B cell (primary cell): ENCODE results near the gene CDS1. TPM values are rescaled to one million over a fixed set of nuclear protein-coding genes. Genes with fewer than 3 reads are reported as not detected.

Experiments used
- ATAC-seq: fragments of 200-7000 bp; cut with Tn5 transposase; one replicate; pipeline ENCODE4 v1.10.0; 2021; ENCODE audit warnings: low read depth, mild to moderate bottlenecking, moderate number of reproducible peaks, moderate library complexity
- CTCF ChIA-PET: fragments of 350-600 bp; sonication (Branson Sonifier 250); formaldehyde crosslinking; loops from one replicate; lab custom pipeline; 2021; ENCODE audit warnings: antibody characterized with exemption, inconsistent platforms; lab: Charles Lee
- POLR2A ChIA-PET: fragments of 350-600 bp; sonication (Branson Sonifier 250); formaldehyde crosslinking; loops from one replicate; lab custom pipeline; 2021; ENCODE audit warnings: antibody characterized with exemption; lab: Charles Lee
- DNase-seq: peaks from one replicate; pipeline ENCODE4 v3.0.0; 2013
- H2AFZ ChIP-seq: 2 replicates; pipeline ENCODE4 v1.6.1; 2012; ENCODE audit warnings: mild to moderate bottlenecking, low read depth, low read length; ENCODE audit not compliant: insufficient read depth, poor library complexity, severe bottlenecking
- H3K27ac ChIP-seq, 2 donors: 1 replicate in 1 of 2; 2 replicates in 1 of 2; pipeline ENCODE4 v1.5.1; 2012 to 2013; ENCODE audit warnings: low read length in 2 of 2, mild to moderate bottlenecking in 2 of 2, moderate library complexity in 1 of 2
- H3K27me3 ChIP-seq, 4 experiments: fragments of 200-600 bp in 1 of 4; sonication (generic) in 1 of 4; replicated peaks in 1 of 4; 1 replicate in 2 of 4; 2 replicates in 2 of 4; pipeline versions ENCODE4 v1.6.1 to v1.7.0; 2013 to 2016; ENCODE audit warnings: low read length in 3 of 4, mild to moderate bottlenecking in 2 of 4, mixed read lengths in 1 of 4, moderate library complexity in 1 of 4; ENCODE audit not compliant: insufficient read depth in 4 of 4, control insufficient read depth in 3 of 4; ENCODE audit errors: control extremely low read depth in 1 of 4
- H3K36me3 ChIP-seq, 2 experiments: replicated peaks in 1 of 2; 1 replicate in 1 of 2; 2 replicates in 1 of 2; pipeline versions ENCODE4 v1.6.1 to v1.7.1; 2013; ENCODE audit warnings: low read length in 1 of 2; ENCODE audit not compliant: insufficient read depth in 2 of 2, control insufficient read depth in 1 of 2; ENCODE audit errors: control extremely low read depth in 1 of 2, extremely low read depth in 1 of 2
- H3K4me1 ChIP-seq, 2 donors: fragments of 200-600 bp in 1 of 2; sonication (generic) in 1 of 2; 1 replicate in 1 of 2; 2 replicates in 1 of 2; pipeline versions ENCODE4 v1.5.1 to v1.6.1; 2013 to 2017; ENCODE audit warnings: low read length in 2 of 2; ENCODE audit not compliant: control insufficient read depth in 2 of 2, insufficient read depth in 2 of 2
- H3K4me2 ChIP-seq: replicated peaks from 2 replicates; pipeline ENCODE3; 2012; ENCODE audit warnings: mild to moderate bottlenecking, low read depth, low read length; ENCODE audit not compliant: poor library complexity, severe bottlenecking
- H3K4me3 ChIP-seq, 5 experiments: fragments of 200-600 bp in 1 of 5; sonication (generic) in 1 of 5; 1 replicate in 3 of 5; 2 replicates in 2 of 5; pipeline versions ENCODE4 v1.5.1 to v1.7.0; 2011 to 2016; ENCODE audit warnings: low read length in 4 of 5, mild to moderate bottlenecking in 4 of 5, low read depth in 2 of 5, control low read depth in 1 of 5, moderate library complexity in 1 of 5; ENCODE audit not compliant: insufficient read depth in 1 of 5; ENCODE audit errors: control extremely low read depth in 1 of 5, extremely low read depth in 1 of 5
- H3K79me2 ChIP-seq: fragments of 200-600 bp; sonication (generic); one replicate; pipeline ENCODE4 v1.6.0; 2016; ENCODE audit warnings: low read length; ENCODE audit not compliant: control insufficient read depth, insufficient read depth
- H3K9ac ChIP-seq: fragments of 200-600 bp; sonication (generic); 2 replicates; pipeline ENCODE4 v1.6.1; 2017; ENCODE audit warnings: mild to moderate bottlenecking, low read length, moderate library complexity
- H3K9me3 ChIP-seq, 3 donors: one replicate each; pipeline versions ENCODE4 v1.6.1 to v1.7.1; 2013; ENCODE audit warnings: low read length in 2 of 3; ENCODE audit not compliant: control insufficient read depth in 2 of 3, insufficient read depth in 1 of 3; ENCODE audit errors: control extremely low read depth in 1 of 3
- H4K20me1 ChIP-seq: 2 replicates; pipeline ENCODE4 v1.6.0; 2012; ENCODE audit warnings: mild to moderate bottlenecking, low read length; ENCODE audit not compliant: insufficient read depth, control insufficient read depth, poor library complexity, severe bottlenecking
- H3K27ac Mint-ChIP-seq: one replicate; pipeline ENCODE4 v1.8.0; 2021; ENCODE audit warnings: mixed read lengths
- H3K27me3 Mint-ChIP-seq: one replicate; pipeline ENCODE4 v1.8.0; 2021; ENCODE audit warnings: mixed read lengths
- H3K4me1 Mint-ChIP-seq: one replicate; pipeline ENCODE4 v1.8.0; 2021; ENCODE audit warnings: mixed read lengths
- H3K4me3 Mint-ChIP-seq: one replicate; pipeline ENCODE4 v1.8.0; 2021; ENCODE audit warnings: mixed read lengths
- H3K9me3 Mint-ChIP-seq: one replicate; pipeline ENCODE4 v1.8.0; 2022; ENCODE audit warnings: mixed read lengths; ENCODE audit not compliant: insufficient read depth
- CTCF ChIP-seq: fragments of 200-600 bp; IDR thresholded peaks from one replicate; pipeline ENCODE4 v1.8.0; 2022; ENCODE audit warnings: antibody characterized with exemption, mild to moderate bottlenecking
- EZH2 ChIP-seq: IDR thresholded peaks from 2 replicates; pipeline ENCODE4 v1.6.1; 2012; ENCODE audit warnings: borderline replicate concordance, low read depth, mild to moderate bottlenecking, moderate library complexity, low read length; ENCODE audit not compliant: insufficient read depth, poor library complexity, severe bottlenecking
- WGBS: methylation state at CpG from one replicate; pipeline ENCODE4 v1.1.5; 2013; ENCODE audit warnings: missing lambda C conversion rate; ENCODE audit not compliant: insufficient coverage; 5-methylcytosine and 5-hydroxymethylcytosine counted together
- intact Hi-C: fragments of 100-400 bp; cut with micrococcal nuclease; formaldehyde crosslinking; loops from one replicate; pipeline ENCODE4 v1.10.0; 2022
- polyA plus RNA-seq: library from polyadenylated mRNA; depleted of rRNA; stranded (reverse); fragments of >200 nt; gene quantifications from 2 replicates; pipeline ENCODE4 v1.2.3, GENCODE V29; 2012
- total RNA-seq, 2 donors: library from RNA; stranded (reverse); fragments of 120-200 nt in 1 of 2; gene quantifications; 1 replicate in 1 of 2; 2 replicates in 1 of 2; pipeline versions ENCODE4 v1.2.3 to v1.2.4, GENCODE V29; 2013 to 2022

CDS1 gene
- total and polyA plus RNA-seq, 2 donors (not counting 1 experiment from before 2014, with no cell fraction given) = 0.03 to 0.15 TPM

GRCh38 chr4:84691170-84691691, 108.3 kb downstream of the CDS1 start:
- Histone ChIP-seq H3K9ac (no peak overlapping the region), H4K20me1 (no peaks in the 10 kb centered on the region), H3K79me2 (no peaks in the 10 kb centered on the region), H3K36me3 (no peaks in the 10 kb centered on the region), H3K27me3 (no peaks in the 10 kb centered on the region), H3K9me3 (no peaks in the 10 kb centered on the region), H3K27ac (no peak overlapping the region), H3K4me2 (no peak overlapping the region), H3K4me1 (no peaks in the 10 kb centered on the region), H2AFZ (no peak overlapping the region), H3K4me3 (no peak overlapping the region)
- Mint-ChIP-seq H3K27me3 (no peaks in the 10 kb centered on the region), H3K4me3 (no peak overlapping the region), H3K4me1 (no peaks in the 10 kb centered on the region), H3K27ac (no peak overlapping the region), H3K9me3 (no peaks in the 10 kb centered on the region)
- WGBS = 100% methylated on average over 1 of the region's 1 CpG
- intact Hi-C loops = no loop called here
- ATAC-seq (no peak), DNase-seq (no peak)
- TF ChIP-seq CTCF = no peak
- TF ChIP-seq EZH2 = no peak
- POLR2A ChIA-PET = no interaction called here
- CTCF ChIA-PET = no interaction called here

GRCh38 chr4:84691800-84692199, 108.9 kb downstream of the CDS1 start:
- Histone ChIP-seq H3K27ac (no peak overlapping the region), H2AFZ (no peak overlapping the region), H3K36me3 (no peaks in the 10 kb centered on the region), H3K9ac (no peak overlapping the region), H3K4me1 (no peaks in the 10 kb centered on the region), H3K9me3 (no peaks in the 10 kb centered on the region), H3K4me2 (no peak overlapping the region), H3K27me3 (no peaks in the 10 kb centered on the region), H3K79me2 (no peaks in the 10 kb centered on the region), H3K4me3 (no peak overlapping the region), H4K20me1 (no peaks in the 10 kb centered on the region)
- Mint-ChIP-seq H3K27ac (no peak overlapping the region), H3K4me1 (no peaks in the 10 kb centered on the region), H3K9me3 (no peaks in the 10 kb centered on the region), H3K4me3 (no peak overlapping the region), H3K27me3 (no peaks in the 10 kb centered on the region)
- TF ChIP-seq EZH2 = no peak
- no peak for TF ChIP-seq CTCF
- ATAC-seq = no peak
- ChIA-PET CTCF (no interaction called here), POLR2A (no interaction called here)
- no peak for DNase-seq
- 75% methylated on average over 1 of the region's 1 CpG for WGBS
- intact Hi-C loops = no loop called here
